Trophoblast cell (in vitro differentiated cells and primary cell): ENCODE measurements around the gene XAF1. TPM values are rescaled to one million over a fixed set of nuclear protein-coding genes. Genes with fewer than 3 reads are reported as not detected.

ENCODE experiments used
- DNase-seq, 2 donors: peaks; one replicate each; pipeline ENCODE4 v3.0.0-alpha.2; 2016
- H2AFZ ChIP-seq: 2 replicates; pipeline ENCODE4 v1.6.1; 2013; ENCODE audit warnings: low read length, moderate library complexity, mild to moderate bottlenecking; ENCODE audit not compliant: insufficient read depth, poor library complexity
- H2AK5ac ChIP-seq: 2 replicates; pipeline ENCODE4 v1.6.1; 2013; ENCODE audit warnings: mild to moderate bottlenecking, low read length
- H2BK120ac ChIP-seq: 2 replicates; pipeline ENCODE4 v1.6.1; 2013; ENCODE audit warnings: low read length, mild to moderate bottlenecking, moderate library complexity; ENCODE audit not compliant: insufficient read depth, poor library complexity
- H2BK12ac ChIP-seq: 2 replicates; pipeline ENCODE4 v1.6.1; 2013; ENCODE audit warnings: mild to moderate bottlenecking, low read length, moderate library complexity
- H2BK5ac ChIP-seq: 2 replicates; pipeline ENCODE4 v1.6.1; 2013; ENCODE audit warnings: low read length, low read depth, moderate library complexity, mild to moderate bottlenecking; ENCODE audit not compliant: poor library complexity
- H3K14ac ChIP-seq: 2 replicates; pipeline ENCODE4 v1.6.1; 2013; ENCODE audit warnings: mild to moderate bottlenecking, low read length
- H3K18ac ChIP-seq: 2 replicates; pipeline ENCODE4 v1.6.1; 2013; ENCODE audit warnings: mild to moderate bottlenecking, low read length
- H3K23ac ChIP-seq: 2 replicates; pipeline ENCODE4 v1.6.1; 2013; ENCODE audit warnings: low read length
- H3K27ac ChIP-seq: 2 replicates; pipeline ENCODE4 v1.5.1; 2013; ENCODE audit warnings: low read depth, mild to moderate bottlenecking, inconsistent platforms, low read length, moderate library complexity
- H3K27me3 ChIP-seq: 2 replicates; pipeline ENCODE4 v1.6.1; 2013; ENCODE audit warnings: inconsistent platforms, mild to moderate bottlenecking, low read length, moderate library complexity; ENCODE audit not compliant: insufficient read depth
- H3K36me3 ChIP-seq, 2 experiments: 1 replicate in 1 of 2; 2 replicates in 1 of 2; pipeline ENCODE4 v1.6.1; 2013; ENCODE audit warnings: low read length in 2 of 2, mild to moderate bottlenecking in 2 of 2, moderate library complexity in 1 of 2; ENCODE audit not compliant: insufficient read depth in 2 of 2, control insufficient read depth in 1 of 2
- H3K4ac ChIP-seq: 2 replicates; pipeline ENCODE4 v1.6.1; 2013; ENCODE audit warnings: low read depth, mild to moderate bottlenecking, low read length, moderate library complexity
- H3K4me1 ChIP-seq, 2 experiments: 1 replicate in 1 of 2; 2 replicates in 1 of 2; pipeline ENCODE4 v1.6.1; 2013; ENCODE audit warnings: low read length in 2 of 2, mild to moderate bottlenecking in 2 of 2, moderate library complexity in 1 of 2; ENCODE audit not compliant: insufficient read depth in 2 of 2, control insufficient read depth in 1 of 2
- H3K4me2 ChIP-seq: 2 replicates; pipeline ENCODE4 v1.6.1; 2013; ENCODE audit warnings: inconsistent platforms, mild to moderate bottlenecking, low read length, moderate library complexity
- H3K4me3 ChIP-seq: 2 replicates; pipeline ENCODE4 v1.5.1; 2013; ENCODE audit warnings: mild to moderate bottlenecking, low read depth, low read length, inconsistent platforms
- H3K79me1 ChIP-seq: one replicate; pipeline ENCODE4 v1.6.1; 2013; ENCODE audit warnings: low read length
- H3K79me2 ChIP-seq: 2 replicates; pipeline ENCODE4 v1.6.1; 2013; ENCODE audit warnings: low read length, mild to moderate bottlenecking; ENCODE audit not compliant: control insufficient read depth, insufficient read depth, poor library complexity
- H3K9ac ChIP-seq: 2 replicates; pipeline ENCODE4 v1.6.1; 2013; ENCODE audit warnings: mild to moderate bottlenecking, low read length
- H3K9me3 ChIP-seq: 2 replicates; pipeline ENCODE4 v1.6.1; 2013; ENCODE audit warnings: low read depth, mild to moderate bottlenecking, control low read depth, inconsistent platforms, low read length; ENCODE audit not compliant: insufficient read depth
- H4K12ac ChIP-seq: 2 replicates; pipeline ENCODE4 v1.6.1; 2013; ENCODE audit warnings: low read depth, mild to moderate bottlenecking, low read length, moderate library complexity
- H4K8ac ChIP-seq: 2 replicates; pipeline ENCODE4 v1.6.1; 2013; ENCODE audit warnings: low read depth, mild to moderate bottlenecking, low read length, moderate library complexity
- H4K91ac ChIP-seq: one replicate; pipeline ENCODE4 v1.6.1; 2013; ENCODE audit warnings: low read depth, mild to moderate bottlenecking, low read length, moderate library complexity
- WGBS: extraction: QIAGEN DNeasy Blood & Tissue Kit; methylation state at CpG from one replicate; pipeline ENCODE4 v1.1.7; 2013; ENCODE audit warnings: missing lambda C conversion rate; ENCODE audit not compliant: insufficient read length, insufficient coverage; ENCODE audit errors: extremely low coverage; 5-methylcytosine and 5-hydroxymethylcytosine counted together
- polyA plus RNA-seq: library from polyadenylated mRNA; stranded (reverse); fragments of 200-250 nt; gene quantifications from 2 replicates; pipeline ENCODE4 v1.2.3, GENCODE V29; 2013

The XAF1 gene, protein sequence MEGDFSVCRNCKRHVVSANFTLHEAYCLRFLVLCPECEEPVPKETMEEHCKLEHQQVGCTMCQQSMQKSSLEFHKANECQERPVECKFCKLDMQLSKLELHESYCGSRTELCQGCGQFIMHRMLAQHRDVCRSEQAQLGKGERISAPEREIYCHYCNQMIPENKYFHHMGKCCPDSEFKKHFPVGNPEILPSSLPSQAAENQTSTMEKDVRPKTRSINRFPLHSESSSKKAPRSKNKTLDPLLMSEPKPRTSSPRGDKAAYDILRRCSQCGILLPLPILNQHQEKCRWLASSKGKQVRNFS
- 0.35 and 0.53 TPM in 2 replicates for polyA plus RNA-seq

DNA sequence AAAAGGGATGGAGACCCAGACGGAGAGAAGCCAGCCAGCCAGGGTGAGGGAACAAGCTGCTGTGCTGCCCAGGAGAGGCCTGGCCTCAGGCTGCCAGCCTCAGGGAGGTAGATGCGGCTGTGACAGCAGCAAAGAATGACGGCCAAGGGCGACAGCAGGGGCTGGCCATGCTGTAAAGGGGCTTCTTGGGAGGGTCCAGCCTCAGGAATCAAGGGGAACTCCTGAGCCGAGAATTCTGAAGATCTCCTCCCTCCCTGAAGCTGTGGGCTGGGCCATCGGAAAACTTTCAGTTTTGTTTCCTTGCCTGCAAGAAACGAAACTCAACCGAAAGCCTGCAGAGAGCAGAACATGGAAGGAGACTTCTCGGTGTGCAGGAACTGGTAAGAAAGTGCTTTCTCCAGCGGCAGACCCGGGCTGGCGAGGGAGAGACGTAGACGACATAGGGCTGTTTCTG, at the start of gene XAF1:
Gene XAF1 (plus strand): TSS at position 316 of the 454 bp plus-strand sequence. CDS start 33 bp downstream, at position 349.
- Histone ChIP-seq H3K23ac (no peak within 1 kb of the TSS), H3K4me2 (no peak within 1 kb of the TSS), H2BK5ac (no peak within 1 kb of the TSS), H3K79me2 (peaks cover 2% of the 10 kb centered on the region), H3K9ac (no peak within 1 kb of the TSS), H3K4ac (no peak within 1 kb of the TSS), H3K4me1 (peaks cover 12 to 19% of the 10 kb centered on the region in 2 experiments), H4K91ac (peak within 1 kb of the TSS; percentile 32), H2AK5ac (no peak within 1 kb of the TSS), H4K12ac (no peak within 1 kb of the TSS), H3K9me3 (peaks cover 2% of the 10 kb centered on the region), H3K79me1 (peaks cover 20% of the 10 kb centered on the region), H2BK12ac (peak within 1 kb of the TSS; percentile 67), H4K8ac (no peak within 1 kb of the TSS), H2AFZ (no peak within 1 kb of the TSS), H3K27ac (no peak within 1 kb of the TSS), H3K36me3 (no peaks in the 10 kb centered on the region), H3K14ac (peak within 1 kb of the TSS; percentile 6), H2BK120ac (peak within 1 kb of the TSS; percentile 19), H3K4me3 (no peak within 1 kb of the TSS), H3K27me3 (peaks cover 3% of the 10 kb centered on the region), H3K18ac (no peak within 1 kb of the TSS)
- peak in 1 of 2 donors; percentile 35 for DNase-seq
- WGBS: no CpG with 5 or more reads among the region's 14 CpGs

DNA sequence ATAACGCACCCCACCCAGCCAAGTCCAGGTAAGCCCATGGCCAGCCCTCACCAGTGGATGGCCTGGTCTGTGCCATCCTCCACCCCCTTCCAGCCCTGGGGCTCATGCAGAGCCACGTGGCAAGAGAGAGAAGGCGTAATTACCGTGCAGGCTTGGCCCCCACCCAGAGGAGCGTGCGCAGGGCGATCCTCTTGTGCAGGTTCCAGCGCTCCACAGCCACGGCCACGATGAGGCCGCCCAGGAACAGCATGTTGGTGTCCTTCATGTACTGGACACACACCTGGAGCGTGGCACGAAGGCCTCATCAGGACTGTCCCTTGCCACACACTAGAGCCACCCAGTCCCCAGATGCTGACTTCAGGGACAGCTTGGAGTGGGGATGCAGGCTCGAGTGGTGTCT, 49.3 kb upstream of the XAF1 start:
- H2AFZ ChIP-seq: no peak overlapping the region
- WGBS: no CpG with 5 or more reads among the region's 14 CpGs
- H2BK5ac ChIP-seq: no peak overlapping the region
- no peaks in the 10 kb centered on the region for H3K79me1 ChIP-seq
- H3K27ac ChIP-seq: no peak overlapping the region
- H4K12ac ChIP-seq: no peak overlapping the region
- H3K79me2 ChIP-seq: no peaks in the 10 kb centered on the region
- H2BK120ac ChIP-seq: no peak overlapping the region
- H3K27me3 ChIP-seq: peaks cover 3% of the 10 kb centered on the region
- no peak for DNase-seq
- no peak overlapping the region for H3K9ac ChIP-seq
- no peak overlapping the region for H3K18ac ChIP-seq
- H3K4me2 ChIP-seq: no peak overlapping the region
- H4K91ac ChIP-seq: no peak overlapping the region
- peaks cover 3% of the 10 kb centered on the region for H3K9me3 ChIP-seq
- no peak overlapping the region for H3K4ac ChIP-seq
- H3K36me3 ChIP-seq: no peaks in the 10 kb centered on the region
- peaks cover 2 to 3% of the 10 kb centered on the region in 2 experiments for H3K4me1 ChIP-seq
- no peak overlapping the region for H2AK5ac ChIP-seq
- no peak overlapping the region for H2BK12ac ChIP-seq
- H3K14ac ChIP-seq: no peak overlapping the region
- no peak overlapping the region for H3K4me3 ChIP-seq
- no peak overlapping the region for H4K8ac ChIP-seq
- no peak overlapping the region for H3K23ac ChIP-seq

DNA sequence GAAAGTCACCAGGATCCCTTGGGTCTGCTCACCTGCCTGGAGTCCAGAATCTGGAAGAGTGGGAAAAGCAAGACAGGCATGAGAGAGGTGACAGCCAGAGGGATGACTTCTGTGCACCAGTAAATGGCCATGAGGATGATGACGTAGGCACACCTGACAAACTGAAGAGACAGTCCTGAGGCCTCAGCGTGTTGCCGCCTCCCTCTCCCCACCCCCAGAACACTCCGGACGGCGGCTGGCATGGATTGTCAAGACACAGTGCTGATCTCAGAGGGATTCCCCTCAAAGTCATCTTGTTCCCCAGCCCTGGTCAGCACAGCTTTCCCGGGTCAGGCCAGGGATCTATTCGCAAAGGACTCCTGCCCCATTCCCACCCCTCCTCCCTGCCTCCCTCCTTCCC, 48.9 kb upstream of the XAF1 start:
- no peak overlapping the region for H2BK5ac ChIP-seq
- no peak overlapping the region for H4K91ac ChIP-seq
- H2BK120ac ChIP-seq: no peak overlapping the region
- H3K9me3 ChIP-seq: peaks cover 3% of the 10 kb centered on the region
- H3K23ac ChIP-seq: no peak overlapping the region
- H3K18ac ChIP-seq: no peak overlapping the region
- no peak overlapping the region for H3K9ac ChIP-seq
- no peak overlapping the region for H3K4me3 ChIP-seq
- no peak for DNase-seq
- H3K27me3 ChIP-seq: peaks cover 3% of the 10 kb centered on the region
- no peak overlapping the region for H3K27ac ChIP-seq
- no peak overlapping the region for H3K4me2 ChIP-seq
- H3K79me1 ChIP-seq: no peaks in the 10 kb centered on the region
- H2AK5ac ChIP-seq: no peak overlapping the region
- no peak overlapping the region for H2BK12ac ChIP-seq
- H2AFZ ChIP-seq: no peak overlapping the region
- no peaks in the 10 kb centered on the region for H3K36me3 ChIP-seq
- H3K4ac ChIP-seq: no peak overlapping the region
- peaks cover under 1 to 2% of the 10 kb centered on the region in 2 experiments for H3K4me1 ChIP-seq
- no peak overlapping the region for H3K14ac ChIP-seq
- no peak overlapping the region for H4K12ac ChIP-seq
- no peak overlapping the region for H4K8ac ChIP-seq
- no CpG with 5 or more reads among the region's 8 CpGs for WGBS
- no peaks in the 10 kb centered on the region for H3K79me2 ChIP-seq

DNA sequence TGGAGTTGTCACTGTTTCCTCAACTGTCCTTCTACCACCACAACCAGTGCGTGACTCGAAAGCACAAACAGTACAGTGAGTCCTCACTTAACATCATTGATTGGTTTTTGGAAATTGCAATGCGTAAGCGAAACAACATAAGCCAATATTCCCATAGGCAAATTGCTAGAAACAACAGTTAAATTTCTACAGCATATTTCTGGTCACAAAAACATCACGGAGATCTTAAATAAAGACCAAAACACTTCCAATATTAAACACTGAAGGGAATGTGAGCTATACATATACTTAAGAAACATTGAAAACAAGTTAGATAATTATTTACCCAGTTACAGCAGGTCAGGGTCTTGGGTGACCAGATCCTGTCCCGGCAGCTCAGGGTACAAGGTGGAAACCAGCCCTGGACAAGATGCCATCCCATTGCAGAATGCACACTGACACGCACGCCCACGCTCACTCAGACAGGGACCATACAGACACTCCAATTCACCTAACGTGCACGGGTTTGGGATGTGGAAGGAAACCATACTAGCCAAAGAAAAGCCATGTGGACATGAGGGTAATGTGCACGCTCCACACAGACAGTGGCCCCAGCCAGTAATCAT, 47.4 kb upstream of the XAF1 start:
- H2AK5ac ChIP-seq: no peak overlapping the region
- no peak overlapping the region for H3K9ac ChIP-seq
- no peak overlapping the region for H2BK5ac ChIP-seq
- H2BK120ac ChIP-seq: no peak overlapping the region
- H4K91ac ChIP-seq: no peak overlapping the region
- peaks cover 13 to 14% of the 10 kb centered on the region in 2 experiments for H3K4me1 ChIP-seq
- H2BK12ac ChIP-seq: no peak overlapping the region
- H3K4me2 ChIP-seq: no peak overlapping the region
- H3K4ac ChIP-seq: no peak overlapping the region
- no peak overlapping the region for H2AFZ ChIP-seq
- H3K27ac ChIP-seq: no peak overlapping the region
- H3K23ac ChIP-seq: no peak overlapping the region
- no peaks in the 10 kb centered on the region for H3K79me1 ChIP-seq
- H3K4me3 ChIP-seq: no peak overlapping the region
- no peak overlapping the region for H4K12ac ChIP-seq
- no peak overlapping the region for H3K18ac ChIP-seq
- no CpG with 5 or more reads among the region's 12 CpGs for WGBS
- no peaks in the 10 kb centered on the region for H3K36me3 ChIP-seq
- no peak overlapping the region for H4K8ac ChIP-seq
- DNase-seq: no peak
- H3K9me3 ChIP-seq: peaks cover 3% of the 10 kb centered on the region
- no peak overlapping the region for H3K14ac ChIP-seq
- H3K79me2 ChIP-seq: no peaks in the 10 kb centered on the region
- H3K27me3 ChIP-seq: peaks cover 12% of the 10 kb centered on the region
